GM21528 (cell line): Measurements from ENCODE around the gene AMOTL1.

Experiments used
- ATAC-seq: cut with Tn5 transposase; IDR thresholded peaks from one replicate; pipeline ENCODE4 v1.9.1; 2021; ENCODE audit warnings: mild to moderate bottlenecking, moderate library complexity; ENCODE audit not compliant: unreplicated experiment, low FRiP score

Gene AMOTL1

GRCh38 chr11:94869186-94869585, 101.0 kb downstream of the AMOTL1 start:
- no peak for ATAC-seq

GRCh38 chr11:94870422-94870821, 102.3 kb downstream of the AMOTL1 start:
- no peak for ATAC-seq

DNA sequence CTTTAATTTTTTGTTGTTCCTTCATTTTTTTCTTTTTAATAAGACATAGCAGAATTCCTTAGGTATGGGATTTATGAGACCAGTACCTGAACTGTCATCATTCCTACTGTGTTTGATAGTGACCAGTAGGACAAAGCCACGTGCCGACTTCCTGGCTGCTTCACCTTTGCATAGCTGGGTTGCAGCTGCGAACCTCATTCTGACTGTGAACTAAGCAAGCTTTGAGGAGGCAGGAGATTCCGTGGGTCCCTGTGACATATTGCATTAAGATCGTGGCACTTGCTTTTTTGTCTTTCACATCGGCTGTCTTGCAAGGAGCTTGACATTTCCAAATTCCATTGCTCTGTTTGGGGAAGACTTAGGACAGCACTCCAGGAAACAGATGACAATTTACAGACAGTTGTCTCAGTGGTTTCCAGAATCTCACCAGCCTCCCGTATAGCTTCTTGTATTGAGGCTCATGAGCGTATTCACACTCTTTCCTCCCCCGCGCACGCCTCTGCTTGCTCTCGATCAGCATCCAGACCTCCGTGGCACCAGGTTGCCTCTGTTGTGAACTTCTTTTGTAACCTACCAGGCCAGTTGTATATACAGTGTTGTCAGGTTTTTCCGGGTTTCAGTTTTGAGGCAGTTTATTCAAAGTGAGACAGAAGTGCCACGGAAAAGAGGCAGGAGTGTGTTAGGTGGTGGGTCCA, 103.5 kb downstream of the AMOTL1 start:
- ATAC-seq = no peak

DNA sequence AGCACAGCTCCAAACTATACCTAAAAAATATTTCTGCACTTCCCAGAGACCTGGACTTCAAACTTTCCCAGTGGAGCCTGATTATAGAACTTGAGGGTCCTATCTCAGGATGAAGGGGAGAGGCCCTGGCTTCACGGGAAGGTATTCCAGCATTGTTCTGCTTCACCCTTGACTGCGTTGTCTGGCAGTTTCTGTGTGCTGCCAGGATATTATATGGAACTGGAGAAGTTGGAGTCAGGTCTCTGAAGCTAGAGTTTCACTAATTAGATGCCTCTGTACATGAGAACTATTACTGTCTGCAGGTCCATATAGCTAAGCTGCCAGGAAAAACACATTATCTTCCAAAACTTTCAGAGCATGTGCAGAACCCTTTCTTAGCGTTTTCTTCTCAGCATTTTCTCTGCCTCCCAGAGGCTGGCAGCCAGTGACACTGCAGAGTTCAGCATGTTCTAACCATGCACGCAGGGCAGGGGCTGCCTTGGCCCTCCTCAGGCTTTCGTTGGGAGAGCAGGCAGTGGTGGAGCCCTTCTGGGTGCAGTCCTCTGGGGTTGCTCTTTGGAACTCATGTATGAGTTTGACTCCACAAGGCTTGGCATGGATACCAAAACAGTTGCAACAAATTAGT, 105.9 kb downstream of the AMOTL1 start:
- no peak for ATAC-seq

- ATAC-seq = no peak
Measured at GRCh38 chr11:94876222-94876621, 108.1 kb downstream of the AMOTL1 start.

DNA sequence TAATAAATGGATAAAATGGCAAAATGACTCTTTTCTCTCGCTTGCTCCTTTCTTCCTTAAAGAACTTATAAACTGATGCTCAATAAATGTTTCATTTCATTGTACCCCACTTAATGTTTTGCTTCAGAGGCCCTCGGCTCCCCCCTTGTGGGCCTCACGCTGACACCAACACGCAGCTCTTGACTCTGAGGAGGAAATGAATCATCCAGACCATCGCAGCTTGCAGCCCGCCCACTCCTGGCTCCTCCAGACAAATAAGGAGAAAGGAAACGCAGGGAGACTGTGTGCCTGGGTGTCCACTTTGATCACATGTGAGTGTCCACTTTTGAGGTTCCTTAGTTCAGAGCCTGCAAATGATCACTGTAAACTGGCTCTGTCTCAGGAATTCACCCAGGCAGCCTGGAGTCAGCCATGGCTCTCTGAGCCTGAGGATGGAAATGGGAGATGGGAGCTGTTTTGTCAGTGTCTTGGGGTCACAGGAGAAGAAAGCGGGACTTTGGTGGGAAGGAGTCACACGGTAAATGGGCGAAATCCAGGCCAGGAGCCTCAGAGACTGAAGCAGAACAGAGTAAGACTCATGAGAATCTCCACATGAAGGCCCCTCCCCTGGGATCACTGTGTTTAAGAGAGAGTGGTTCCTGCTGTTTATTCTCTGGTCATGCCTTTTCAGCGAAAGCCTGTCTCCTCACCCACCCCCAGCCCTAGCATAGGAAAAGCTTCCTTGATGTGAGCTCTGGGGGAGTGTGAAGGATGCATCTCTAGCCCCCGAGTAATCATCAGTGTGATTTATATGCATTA, 108.7 kb downstream of the AMOTL1 start:
- peak; percentile 82 for ATAC-seq

GRCh38 chr11:94877443-94878200, 109.5 kb downstream of the AMOTL1 start:
- ATAC-seq = no peak

DNA sequence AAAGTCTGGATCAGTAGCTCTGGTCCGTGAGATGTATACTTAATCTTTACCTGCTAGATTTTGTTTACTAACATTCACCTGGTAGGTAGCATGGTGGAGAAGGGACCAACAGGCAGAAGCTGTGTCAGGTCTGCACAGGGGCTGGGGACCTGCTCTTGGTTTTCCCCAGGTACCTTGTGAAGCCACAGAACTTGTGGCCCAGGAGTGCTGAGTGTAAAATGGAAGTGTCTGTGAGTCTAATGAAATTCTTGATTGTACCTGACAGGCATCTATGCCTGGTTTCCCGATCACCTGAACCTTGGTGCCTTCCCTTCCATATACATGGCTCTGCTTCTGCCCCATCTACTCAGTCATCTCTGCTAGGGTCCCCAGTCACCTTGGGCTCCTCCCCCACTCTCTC, 110.8 kb downstream of the AMOTL1 start:
- no peak for ATAC-seq

GRCh38 chr11:94880216-94880615, 112.1 kb downstream of the AMOTL1 start:
- ATAC-seq = no peak

DNA sequence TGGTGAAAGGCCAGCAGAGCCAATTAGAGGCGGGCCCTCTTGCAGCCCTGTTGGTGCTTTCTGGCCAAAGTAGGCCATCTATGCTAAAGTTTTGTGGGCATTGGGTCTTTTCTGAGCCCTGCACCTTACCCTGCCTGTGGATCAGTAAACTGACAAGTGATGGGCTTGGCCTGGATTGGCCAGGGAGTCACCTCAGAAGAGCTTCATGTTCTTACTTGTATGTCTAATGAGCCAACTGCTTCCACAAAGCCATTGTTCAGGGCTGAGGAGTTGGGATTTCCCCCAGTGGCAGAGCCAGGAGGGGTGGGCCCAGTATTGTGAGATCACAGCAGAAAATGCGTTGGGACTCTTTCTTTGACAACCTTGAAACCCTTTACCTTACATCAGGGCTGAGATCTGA, 114.8 kb downstream of the AMOTL1 start:
- ATAC-seq = no peak

GRCh38 chr11:94883878-94884277, 115.7 kb downstream of the AMOTL1 start:
- no peak for ATAC-seq

- ATAC-seq = no peak
Measured at GRCh38 chr11:94884376-94884775, 116.2 kb downstream of the AMOTL1 start.

- no peak for ATAC-seq
Measured at GRCh38 chr11:94885133-94885532, 117.0 kb downstream of the AMOTL1 start.

GRCh38 chr11:94885581-94885980, 117.4 kb downstream of the AMOTL1 start:
- ATAC-seq = no peak

GRCh38 chr11:94888204-94888603, 120.0 kb downstream of the AMOTL1 start:
- no peak for ATAC-seq

DNA sequence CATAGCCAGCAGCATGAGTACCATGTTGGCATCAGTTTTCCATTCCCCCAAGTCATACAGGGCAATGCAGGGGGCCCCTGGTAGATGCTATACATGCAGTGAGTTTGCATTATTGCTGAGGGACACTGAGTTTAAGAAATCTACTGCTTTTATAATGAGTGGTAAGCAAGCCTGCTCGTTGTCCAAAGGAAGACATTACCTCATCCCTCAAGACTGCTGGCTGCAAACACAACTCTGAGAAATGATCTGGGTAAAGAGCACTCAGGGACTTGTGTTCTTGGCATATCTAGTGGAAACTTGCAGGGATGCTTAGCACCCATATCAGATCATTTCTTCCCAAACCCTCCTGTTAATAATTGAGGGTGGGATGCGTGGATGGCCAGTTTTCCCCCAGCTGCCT, 127.3 kb downstream of the AMOTL1 start:
- ATAC-seq = no peak

GRCh38 chr11:94895971-94896370, 127.8 kb downstream of the AMOTL1 start:
- ATAC-seq = no peak

- peak; percentile 86 for ATAC-seq
Measured at GRCh38 chr11:94897330-94897768, 129.2 kb downstream of the AMOTL1 start.

DNA sequence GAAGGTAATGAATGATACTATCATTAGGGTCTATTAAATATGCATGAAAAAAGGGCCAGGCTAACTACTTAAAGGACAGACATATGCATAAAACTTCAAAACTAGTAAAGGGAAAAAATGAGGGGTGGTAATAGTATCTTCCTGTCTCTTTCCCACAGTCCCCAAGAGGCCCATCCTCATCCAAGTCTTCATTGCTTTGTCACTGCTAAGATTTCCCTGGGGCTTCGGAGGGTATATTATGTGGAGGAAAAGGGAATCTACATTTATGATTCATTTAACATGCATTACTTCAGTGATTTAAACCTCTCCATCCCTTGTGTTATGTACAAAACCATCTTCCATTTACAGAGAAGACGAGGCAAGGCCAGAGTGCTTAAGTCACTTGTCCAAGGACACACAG, 139.1 kb downstream of the AMOTL1 start:
- ATAC-seq = no peak

- no peak for ATAC-seq
Measured at GRCh38 chr11:94909371-94909820, 141.2 kb downstream of the AMOTL1 start.

- ATAC-seq = no peak
Measured at GRCh38 chr11:94910270-94910669, 142.1 kb downstream of the AMOTL1 start.
